Natural killer cell (primary cell): ENCODE data around the gene C2orf49. TPM values are rescaled to one million over a fixed set of nuclear protein-coding genes. Genes with fewer than 3 reads are reported as not detected.
A peak's percentile ranks its signal among the peaks of the same experiment; 100 is the strongest.

ENCODE experiments used
- ATAC-seq, 3 donors: fragments of 150-1000 bp in 2 of 3; fragments of 200-7000 bp in 1 of 3; cut with Tn5 transposase; 1 replicate in 1 of 3; 2 replicates in 2 of 3; pipeline ENCODE4 v1.10.0; 2021; ENCODE audit warnings: mild to moderate bottlenecking in 2 of 3, moderate library complexity in 2 of 3
- DNase-seq, 2 donors: peaks; one replicate each; pipeline versions ENCODE4 v3.0.0 to v3.0.0-alpha.2; 2013 to 2021; ENCODE audit warnings: mixed read lengths in 1 of 2
- H3K27ac ChIP-seq: one replicate; pipeline ENCODE4 v1.5.1; 2013; ENCODE audit warnings: mild to moderate bottlenecking, low read length
- H3K27me3 ChIP-seq: one replicate; pipeline ENCODE4 v1.6.1; 2013; ENCODE audit warnings: low read length; ENCODE audit not compliant: control insufficient read depth, insufficient read depth
- H3K36me3 ChIP-seq: one replicate; pipeline ENCODE4 v1.6.1; 2013; ENCODE audit warnings: low read length; ENCODE audit not compliant: control insufficient read depth, insufficient read depth
- H3K4me1 ChIP-seq: one replicate; pipeline ENCODE4 v1.6.1; 2013; ENCODE audit warnings: low read length; ENCODE audit not compliant: control insufficient read depth, insufficient read depth
- H3K4me3 ChIP-seq: one replicate; pipeline ENCODE4 v1.5.1; 2013; ENCODE audit warnings: low read length
- H3K9me3 ChIP-seq: one replicate; pipeline ENCODE4 v1.6.1; 2013; ENCODE audit warnings: low read length; ENCODE audit not compliant: control insufficient read depth, insufficient read depth
- H3K27ac Mint-ChIP-seq, 2 donors: one replicate each; pipeline ENCODE4 v1.8.0; 2022; ENCODE audit warnings: mild to moderate bottlenecking in 2 of 2, mixed read lengths in 2 of 2, moderate library complexity in 1 of 2
- H3K27me3 Mint-ChIP-seq, 2 donors: one replicate each; pipeline ENCODE4 v1.8.0; 2022; ENCODE audit warnings: low read depth in 2 of 2, mixed read lengths in 2 of 2
- H3K36me3 Mint-ChIP-seq: one replicate; pipeline ENCODE4 v1.8.0; 2022; ENCODE audit warnings: mixed read lengths
- H3K4me1 Mint-ChIP-seq, 2 donors: one replicate each; pipeline ENCODE4 v1.8.0; 2022; ENCODE audit warnings: mixed read lengths in 2 of 2
- H3K4me3 Mint-ChIP-seq: one replicate; pipeline ENCODE4 v1.8.0; 2022; ENCODE audit warnings: mild to moderate bottlenecking, moderate library complexity, mixed read lengths
- H3K9me3 Mint-ChIP-seq, 2 donors: one replicate each; pipeline ENCODE4 v1.8.0; 2022; ENCODE audit warnings: mixed read lengths in 2 of 2
- WGBS: methylation state at CpG from one replicate; pipeline ENCODE4 v1.1.7; 2013; ENCODE audit warnings: missing lambda C conversion rate; ENCODE audit not compliant: insufficient coverage; 5-methylcytosine and 5-hydroxymethylcytosine counted together
- intact Hi-C: fragments of 100-400 bp; cut with micrococcal nuclease; formaldehyde crosslinking; loops from one replicate; pipeline ENCODE4 v1.14.2; 2022
- total RNA-seq, 4 donors: library from RNA; stranded (reverse); fragments of 120-200 nt in 1 of 4; gene quantifications; one replicate each; pipeline versions ENCODE4 v1.2.3 to v1.2.4, GENCODE V29; 2013 to 2022
- TF ChIP-seq, protein P1 (sequence below): fragments of 200-600 bp; IDR thresholded peaks from one replicate; pipeline ENCODE4 v1.8.0; 2022; ENCODE audit warnings: antibody characterized with exemption

Gene C2orf49
- total RNA-seq, 3 donors from 2014 or later (not counting 1 experiment from before 2014, with no cell fraction given): 19.4 to 23.5 (median 23.2) TPM

DNA sequence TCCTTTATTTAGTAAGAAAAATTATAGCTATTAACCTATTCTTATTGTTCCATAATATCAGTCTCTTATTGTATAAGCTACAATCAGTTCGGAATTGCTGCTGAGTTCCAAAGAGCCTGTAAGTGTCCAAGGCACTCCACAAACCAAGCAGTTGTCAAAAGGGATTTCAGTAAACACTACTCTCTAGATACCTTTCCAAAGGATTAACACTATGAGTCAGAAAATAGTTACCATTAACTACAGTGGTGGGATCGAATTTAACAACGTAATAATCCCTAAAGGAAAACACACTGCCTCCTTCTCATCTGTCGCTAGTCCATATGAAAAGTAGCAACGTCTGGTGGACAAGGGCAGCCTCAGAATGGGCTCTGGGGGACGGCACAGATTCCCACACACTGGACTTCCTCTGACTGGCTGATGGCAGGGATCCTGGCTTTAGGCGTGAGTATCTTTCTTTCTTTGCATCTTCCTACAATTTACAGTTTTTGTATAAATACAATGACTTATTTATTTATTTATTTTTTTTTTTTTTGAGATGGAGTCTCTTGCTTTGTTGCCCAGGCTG, 16.6 kb upstream of the C2orf49 start:
- no peak overlapping the region for H3K27ac ChIP-seq
- peaks cover 34 to 42% of the 10 kb centered on the region in 2 donors for H3K4me1 Mint-ChIP-seq
- no peak overlapping the region for H3K4me3 Mint-ChIP-seq

DNA sequence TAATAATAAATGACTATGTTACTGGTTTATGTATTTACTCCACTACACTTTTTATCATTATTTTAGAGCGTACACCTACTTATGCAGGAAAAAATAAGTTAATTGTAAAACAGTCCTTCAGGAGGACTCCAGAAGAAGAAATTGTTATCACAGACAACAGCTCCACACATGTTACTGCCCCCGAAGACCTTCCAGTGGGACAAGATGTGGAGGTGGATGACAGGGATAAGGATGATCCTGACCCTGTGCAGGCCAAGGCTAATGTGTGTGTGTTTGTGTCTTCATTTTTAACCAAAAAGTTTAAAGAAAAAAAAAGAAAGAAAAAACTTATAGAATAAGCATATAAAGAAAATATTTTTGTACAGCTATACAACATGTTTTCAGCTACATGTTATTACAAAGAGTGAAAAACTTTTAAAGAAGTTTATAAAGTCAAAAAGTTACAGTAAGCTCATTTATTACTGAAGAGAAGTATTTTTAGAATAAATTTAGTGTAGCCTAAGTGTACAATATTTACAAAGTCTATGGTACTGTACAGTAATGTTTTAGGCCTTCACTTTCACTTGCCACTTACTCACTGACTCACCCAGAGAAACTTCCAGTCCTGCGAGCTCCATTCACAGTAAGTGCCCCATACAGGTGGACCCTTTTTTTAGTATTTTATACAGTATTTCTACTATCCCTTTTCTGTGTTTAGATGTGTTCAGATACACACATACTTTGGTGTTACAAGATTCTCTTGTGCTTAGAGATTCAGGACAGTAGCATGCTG, 15.3 kb upstream of the C2orf49 start:
- Mint-ChIP-seq H3K36me3 (no peaks in the 10 kb centered on the region), H3K4me1 (peaks cover 40 to 42% of the 10 kb centered on the region in 2 donors), H3K27me3 (no peaks in the 10 kb centered on the region), H3K27ac (no peak overlapping the region), H3K4me3 (no peak overlapping the region), H3K9me3 (no peaks in the 10 kb centered on the region)
- Histone ChIP-seq H3K27me3 (no peaks in the 10 kb centered on the region), H3K27ac (no peak overlapping the region), H3K4me1 (no peaks in the 10 kb centered on the region), H3K36me3 (no peaks in the 10 kb centered on the region), H3K9me3 (no peaks in the 10 kb centered on the region), H3K4me3 (no peak overlapping the region)
- TF ChIP-seq, protein P1, sequence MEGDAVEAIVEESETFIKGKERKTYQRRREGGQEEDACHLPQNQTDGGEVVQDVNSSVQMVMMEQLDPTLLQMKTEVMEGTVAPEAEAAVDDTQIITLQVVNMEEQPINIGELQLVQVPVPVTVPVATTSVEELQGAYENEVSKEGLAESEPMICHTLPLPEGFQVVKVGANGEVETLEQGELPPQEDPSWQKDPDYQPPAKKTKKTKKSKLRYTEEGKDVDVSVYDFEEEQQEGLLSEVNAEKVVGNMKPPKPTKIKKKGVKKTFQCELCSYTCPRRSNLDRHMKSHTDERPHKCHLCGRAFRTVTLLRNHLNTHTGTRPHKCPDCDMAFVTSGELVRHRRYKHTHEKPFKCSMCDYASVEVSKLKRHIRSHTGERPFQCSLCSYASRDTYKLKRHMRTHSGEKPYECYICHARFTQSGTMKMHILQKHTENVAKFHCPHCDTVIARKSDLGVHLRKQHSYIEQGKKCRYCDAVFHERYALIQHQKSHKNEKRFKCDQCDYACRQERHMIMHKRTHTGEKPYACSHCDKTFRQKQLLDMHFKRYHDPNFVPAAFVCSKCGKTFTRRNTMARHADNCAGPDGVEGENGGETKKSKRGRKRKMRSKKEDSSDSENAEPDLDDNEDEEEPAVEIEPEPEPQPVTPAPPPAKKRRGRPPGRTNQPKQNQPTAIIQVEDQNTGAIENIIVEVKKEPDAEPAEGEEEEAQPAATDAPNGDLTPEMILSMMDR: no peak
- ATAC-seq (no peak), DNase-seq (no peak)
- 100% methylated on average over 1 of the region's 3 CpGs for WGBS
- intact Hi-C loops: no loop called here

More for the DNA sequence above, 16.6 kb upstream of the C2orf49 start:
- Histone ChIP-seq H3K9me3 (no peaks in the 10 kb centered on the region), H3K4me3 (no peak overlapping the region), H3K4me1 (no peaks in the 10 kb centered on the region), H3K27me3 (no peaks in the 10 kb centered on the region), H3K36me3 (no peaks in the 10 kb centered on the region)
- ATAC-seq: no peak
- DNase-seq: no peak
- Mint-ChIP-seq H3K27me3 (no peaks in the 10 kb centered on the region), H3K9me3 (no peaks in the 10 kb centered on the region), H3K36me3 (no peaks in the 10 kb centered on the region), H3K27ac (no peak overlapping the region)
- TF ChIP-seq, protein P1: no peak
- whole genome bisulfite sequencing: 95% methylated on average over 6 of the region's 7 CpGs
- intact Hi-C loops: no loop called here

DNA sequence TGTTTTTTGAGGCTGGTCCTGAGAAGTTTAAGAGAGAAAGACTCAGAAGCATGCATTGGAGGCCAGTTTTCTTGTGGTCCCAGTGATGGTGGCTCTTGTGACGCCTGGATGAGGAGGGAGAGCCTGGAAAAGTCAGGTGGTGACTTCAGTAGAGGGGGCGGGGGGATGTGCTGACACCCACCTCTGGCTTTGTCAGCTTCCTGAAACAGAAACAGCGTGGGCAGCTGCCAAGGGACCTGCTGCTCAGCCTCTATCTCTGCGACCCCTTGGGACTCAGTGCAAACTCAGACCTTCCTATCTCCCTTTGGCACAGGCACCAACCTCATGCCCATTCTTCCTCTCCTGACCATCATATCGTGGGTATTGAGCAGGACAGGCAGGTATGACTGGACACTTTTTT, 14.2 kb upstream of the C2orf49 start:
- H3K27me3 Mint-ChIP-seq: no peaks in the 10 kb centered on the region
- no peaks in the 10 kb centered on the region for H3K36me3 Mint-ChIP-seq
- peak overlapping the region in 1 of 2 donors; percentile 59 for H3K27ac Mint-ChIP-seq

More for the DNA sequence above, 14.2 kb upstream of the C2orf49 start:
- Histone ChIP-seq H3K4me1 (peaks cover 2% of the 10 kb centered on the region), H3K36me3 (no peaks in the 10 kb centered on the region), H3K9me3 (no peaks in the 10 kb centered on the region), H3K27ac (no peak overlapping the region), H3K4me3 (no peak overlapping the region), H3K27me3 (no peaks in the 10 kb centered on the region)
- peaks cover 45 to 50% of the 10 kb centered on the region in 2 donors for H3K4me1 Mint-ChIP-seq
- TF ChIP-seq, protein P1: no peak
- no peaks in the 10 kb centered on the region for H3K9me3 Mint-ChIP-seq
- 58% methylated on average over 5 of the region's 5 CpGs for WGBS
- ATAC-seq (no peak), DNase-seq (no peak)
- H3K4me3 Mint-ChIP-seq: no peak overlapping the region
- intact Hi-C loops: no loop called here
